MM.1S (cell line): ENCODE results near the gene CCHCR1.

ENCODE experiments used
- DNase-seq: peaks from one replicate; pipeline ENCODE4 v3.0.0-alpha.2; 2015
- H2AFZ ChIP-seq: fragments of 300-600 bp; sonication (generic); 2 replicates; pipeline ENCODE4 v1.6.0; 2016; ENCODE audit warnings: antibody characterized with exemption, low read length
- H3F3A ChIP-seq: fragments of 300-600 bp; sonication (generic); 2 replicates; pipeline ENCODE4 v1.6.1; 2016; ENCODE audit warnings: mild to moderate bottlenecking, antibody characterized with exemption, low read length, moderate library complexity, mixed read lengths; ENCODE audit not compliant: insufficient read depth
- H3K27ac ChIP-seq: fragments of 300-600 bp; sonication (generic); 2 replicates; pipeline ENCODE4 v1.5.1; 2016; ENCODE audit warnings: mild to moderate bottlenecking, low read length
- H3K27me3 ChIP-seq: fragments of 300-600 bp; sonication (generic); replicated peaks from 2 replicates; pipeline ENCODE4 v1.6.0; 2016; ENCODE audit warnings: low read length; ENCODE audit not compliant: insufficient read depth
- H3K36me3 ChIP-seq: fragments of 300-600 bp; sonication (generic); replicated peaks from 2 replicates; pipeline ENCODE4 v1.6.1; 2016; ENCODE audit warnings: mild to moderate bottlenecking, low read length, mixed read lengths; ENCODE audit not compliant: insufficient read depth
- H3K4me1 ChIP-seq: fragments of 300-600 bp; sonication (generic); 2 replicates; pipeline ENCODE4 v1.6.1; 2016; ENCODE audit warnings: low read length, mixed read lengths
- H3K4me2 ChIP-seq: fragments of 300-600 bp; sonication (generic); 2 replicates; pipeline ENCODE4 v1.6.0; 2016; ENCODE audit warnings: low read depth, low read length
- H3K4me3 ChIP-seq: fragments of 300-600 bp; sonication (generic); 2 replicates; pipeline ENCODE4 v1.5.1; 2016; ENCODE audit warnings: low read length, mixed read lengths
- H3K79me2 ChIP-seq: fragments of 300-600 bp; sonication (generic); 2 replicates; pipeline ENCODE4 v1.6.1; 2016; ENCODE audit warnings: mixed run types, low read length, mixed read lengths
- H3K9ac ChIP-seq: fragments of 300-600 bp; sonication (generic); 2 replicates; pipeline ENCODE4 v1.6.1; 2016; ENCODE audit warnings: low read length, mixed read lengths
- H3K9me2 ChIP-seq: fragments of 300-600 bp; sonication (generic); replicated peaks from 2 replicates; pipeline ENCODE4 v1.6.1; 2016; ENCODE audit warnings: mild to moderate bottlenecking, low read length, mixed read lengths; ENCODE audit not compliant: insufficient read depth
- H3K9me3 ChIP-seq: fragments of 300-600 bp; sonication (generic); replicated peaks from 2 replicates; pipeline ENCODE4 v1.6.1; 2016; ENCODE audit warnings: mild to moderate bottlenecking, low read length, mixed read lengths; ENCODE audit not compliant: insufficient read depth
- H4K20me1 ChIP-seq: fragments of 300-600 bp; sonication (generic); 2 replicates; pipeline ENCODE4 v1.6.1; 2016; ENCODE audit warnings: mild to moderate bottlenecking, low read length, moderate library complexity, mixed read lengths; ENCODE audit not compliant: insufficient read depth
- CTCF ChIP-seq: fragments of 300-600 bp; sonication (generic); IDR thresholded peaks from 2 replicates; pipeline ENCODE4 v1.5.1; 2016; ENCODE audit warnings: antibody characterized with exemption, low read length, mixed read lengths
- EZH2 ChIP-seq: fragments of 300-600 bp; sonication (generic); optimal IDR thresholded peaks from 2 replicates; pipeline ENCODE3; 2017; ENCODE audit warnings: low read depth, mild to moderate bottlenecking, antibody characterized with exemption, low read length, mixed read lengths
- EZH2phosphoT487 ChIP-seq: fragments of 300-600 bp; sonication (generic); IDR thresholded peaks from 2 replicates; pipeline ENCODE4 v1.6.1; 2018; ENCODE audit warnings: antibody characterized with exemption, low read length

Gene CCHCR1

GRCh38 chr6:31158863-31159855, 1.6 kb upstream of the CCHCR1 start:
- Histone ChIP-seq H3F3A (0 out of 2 replicates have a peak, but pooled peaks cover 8% of the 10 kb centered on the region), H3K9me3 (no peaks in the 10 kb centered on the region), H3K4me3 (peak overlapping the region; percentile 84), H3K9me2 (no peaks in the 10 kb centered on the region), H3K27me3 (no peaks in the 10 kb centered on the region), H3K27ac (peak overlapping the region; percentile 46; the same call in 1 of the 2 replicates), H3K36me3 (no peaks in the 10 kb centered on the region), H3K9ac (peak overlapping the region; percentile 78), H3K79me2 (peaks cover 40% of the 10 kb centered on the region), H3K4me2 (peak overlapping the region; percentile 70), H3K4me1 (peaks cover 38% of the 10 kb centered on the region), H4K20me1 (no peaks in the 10 kb centered on the region; the same call in 1 of the 2 replicates), H2AFZ (peak overlapping the region; percentile 78)
- TF ChIP-seq CTCF (peak; percentile 26), EZH2phosphoT487 (no peak), EZH2 (no peak)
- peak; percentile 26 for DNase-seq

- no peak for TF ChIP-seq EZH2phosphoT487
- DNase-seq: peak; percentile 98
- Histone ChIP-seq H4K20me1 (no peaks in the 10 kb centered on the region; the same call in 1 of the 2 replicates), H3K27me3 (no peaks in the 10 kb centered on the region), H3F3A (0 out of 2 replicates have a peak, but pooled peaks cover 8% of the 10 kb centered on the region), H3K36me3 (no peaks in the 10 kb centered on the region), H2AFZ (peak within 1 kb of the TSS; percentile 87), H3K4me2 (peak within 1 kb of the TSS; percentile 98), H3K9me2 (no peaks in the 10 kb centered on the region), H3K9ac (peak within 1 kb of the TSS; percentile 85), H3K4me3 (peak within 1 kb of the TSS; percentile 84), H3K79me2 (peaks cover 40% of the 10 kb centered on the region), H3K4me1 (peaks cover 29% of the 10 kb centered on the region), H3K9me3 (no peaks in the 10 kb centered on the region), H3K27ac (peak within 1 kb of the TSS; percentile 46; the same call in 1 of the 2 replicates)
These were observed 699 bp upstream of the CCHCR1 start, which contains the start of gene TCF19 for GRCh38 chr6:31158140-31158862. Gene TCF19, plus strand, starts transcription at chr6:31158589. Its CDS starts 881 bp downstream, at chr6:31159470.

- TF ChIP-seq CTCF (no peak), EZH2phosphoT487 (no peak), EZH2 (no peak)
- H3K27me3 ChIP-seq: no peaks in the 10 kb centered on the region
- H3K4me2 ChIP-seq: no peak overlapping the region
- no peaks in the 10 kb centered on the region for H3K9me2 ChIP-seq
- peaks cover 32% of the 10 kb centered on the region for H3K79me2 ChIP-seq
- H3K36me3 ChIP-seq: no peaks in the 10 kb centered on the region
- H4K20me1 ChIP-seq: no peaks in the 10 kb centered on the region
- H3K27ac ChIP-seq: no peak overlapping the region
- H3K9me3 ChIP-seq: no peaks in the 10 kb centered on the region
- H3K9ac ChIP-seq: no peak overlapping the region
- H2AFZ ChIP-seq: no peak overlapping the region
- H3F3A ChIP-seq: 0 out of 2 replicates have a peak, but pooled peaks cover 8% of the 10 kb centered on the region
- H3K4me3 ChIP-seq: no peak overlapping the region
- H3K4me1 ChIP-seq: peaks cover 13% of the 10 kb centered on the region; the same call in 1 of the 2 replicates
- DNase-seq: no peak
These were observed 961 bp downstream of the CCHCR1 start for GRCh38 chr6:31156641-31157040.
